HCT116 (cell line): ENCODE results near the gene CFAP298.

Experiments used
- CEBPB ChIP-seq: IDR thresholded peaks from 2 replicates; pipeline ENCODE4 v1.6.1; 2012; ENCODE audit warnings: low read depth
- EGR1 ChIP-seq: IDR thresholded peaks from 2 replicates; pipeline ENCODE4 v1.6.1; 2012; ENCODE audit warnings: low read depth
- EZH2 ChIP-seq: fragments of 200-600 bp; sonication (generic); IDR thresholded peaks from 2 replicates; pipeline ENCODE4 v1.6.1; 2017; ENCODE audit warnings: antibody characterized with exemption, mixed run types
- EZH2phosphoT487 ChIP-seq: fragments of 200-600 bp; IDR thresholded peaks from 2 replicates; pipeline ENCODE4 v1.6.1; 2018; ENCODE audit warnings: antibody characterized with exemption, borderline replicate concordance
- POLR2A ChIP-seq: IDR thresholded peaks from 2 replicates; pipeline ENCODE4 v1.7.0; 2011; ENCODE audit warnings: borderline replicate concordance; ENCODE audit not compliant: insufficient read depth, insufficient read length; ENCODE audit errors: extremely low read depth
- POLR2AphosphoS5 ChIP-seq: IDR thresholded peaks from 2 replicates; pipeline ENCODE4 v1.6.1; 2011; ENCODE audit warnings: mild to moderate bottlenecking, low read depth, low read length, moderate library complexity
- SIN3A ChIP-seq: IDR thresholded peaks from 2 replicates; pipeline ENCODE4 v1.6.1; 2012; ENCODE audit warnings: low read depth
- TCF7L2 ChIP-seq: IDR thresholded peaks from 2 replicates; pipeline ENCODE4 v1.7.0; 2011; ENCODE audit warnings: borderline replicate concordance, inconsistent platforms; ENCODE audit not compliant: insufficient read depth, insufficient read length; ENCODE audit errors: extremely low read depth
- ZNF274 ChIP-seq: fragments of 200-500 bp; sonication (Bioruptor generic); IDR thresholded peaks from 2 replicates; pipeline ENCODE4 v1.6.1; 2014; ENCODE audit warnings: mild to moderate bottlenecking, low read depth, low read length, inconsistent platforms
- TF ChIP-seq, protein P1 (sequence below), 3 experiments: fragments of 200-600 bp in 1 of 3; sonication (generic) in 1 of 3; IDR thresholded peaks in 2 of 3; conservative IDR thresholded peaks in 1 of 3; 2 replicates each; pipeline ENCODE4 v1.5.1; 2012 to 2017; ENCODE audit warnings: low read depth in 2 of 3, low read length in 2 of 3, antibody characterized with exemption in 1 of 3, borderline replicate concordance in 1 of 3, control low read depth in 1 of 3, mild to moderate bottlenecking in 1 of 3, mixed read lengths in 1 of 3, mixed run types in 1 of 3, moderate library complexity in 1 of 3; ENCODE audit not compliant: insufficient read depth in 1 of 3

DNA sequence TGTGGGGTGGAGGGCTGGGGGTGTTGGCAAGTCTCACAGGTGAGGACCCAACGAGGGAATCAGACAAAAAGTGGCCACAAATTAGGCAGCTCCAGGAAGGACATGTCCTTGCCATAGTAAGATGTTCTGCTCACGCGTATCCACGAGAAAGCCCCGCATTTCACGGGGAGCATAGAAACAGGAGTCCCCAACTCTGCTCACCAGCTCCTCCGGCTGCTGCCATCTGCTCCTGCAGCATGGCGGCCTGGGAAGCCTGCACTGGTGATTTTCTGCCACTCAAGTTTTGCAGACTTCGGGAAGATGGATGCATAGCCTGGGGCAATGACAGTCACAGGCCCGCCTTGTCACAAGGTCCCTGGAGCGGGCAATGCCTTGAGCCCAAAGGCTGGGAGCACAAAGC, 36.2 kb downstream of the CFAP298 start:
- TF ChIP-seq TCF7L2 (no peak), EZH2 (no peak), POLR2AphosphoS5 (no peak), EGR1 (no peak), SIN3A (no peak), ZNF274 (no peak), POLR2A (no peak), CEBPB (no peak), EZH2phosphoT487 (no peak)
- TF ChIP-seq, protein P1, sequence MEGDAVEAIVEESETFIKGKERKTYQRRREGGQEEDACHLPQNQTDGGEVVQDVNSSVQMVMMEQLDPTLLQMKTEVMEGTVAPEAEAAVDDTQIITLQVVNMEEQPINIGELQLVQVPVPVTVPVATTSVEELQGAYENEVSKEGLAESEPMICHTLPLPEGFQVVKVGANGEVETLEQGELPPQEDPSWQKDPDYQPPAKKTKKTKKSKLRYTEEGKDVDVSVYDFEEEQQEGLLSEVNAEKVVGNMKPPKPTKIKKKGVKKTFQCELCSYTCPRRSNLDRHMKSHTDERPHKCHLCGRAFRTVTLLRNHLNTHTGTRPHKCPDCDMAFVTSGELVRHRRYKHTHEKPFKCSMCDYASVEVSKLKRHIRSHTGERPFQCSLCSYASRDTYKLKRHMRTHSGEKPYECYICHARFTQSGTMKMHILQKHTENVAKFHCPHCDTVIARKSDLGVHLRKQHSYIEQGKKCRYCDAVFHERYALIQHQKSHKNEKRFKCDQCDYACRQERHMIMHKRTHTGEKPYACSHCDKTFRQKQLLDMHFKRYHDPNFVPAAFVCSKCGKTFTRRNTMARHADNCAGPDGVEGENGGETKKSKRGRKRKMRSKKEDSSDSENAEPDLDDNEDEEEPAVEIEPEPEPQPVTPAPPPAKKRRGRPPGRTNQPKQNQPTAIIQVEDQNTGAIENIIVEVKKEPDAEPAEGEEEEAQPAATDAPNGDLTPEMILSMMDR (IDR thresholded peaks at IDR 0.05 in 2 of 3, conservative IDR thresholded peaks at IDR 0.05 in 1 of 3; ENCODE audit: borderline replicate concordance in 1 of 3, insufficient read depth in 1 of 3, low read depth in 2 of 3, low read length in 2 of 3): no peak
